H1 (cell line): ENCODE measurements around the gene AP1S1. TPM values are rescaled to one million over a fixed set of nuclear protein-coding genes. Genes with fewer than 3 reads are reported as not detected.

ENCODE experiments used
- CTCF ChIA-PET: fragments of 300-600 bp; sonication (Branson Sonifier 250); formaldehyde crosslinking; loops from one replicate; lab custom pipeline; 2021; ENCODE audit not compliant: partially characterized antibody; lab: Charles Lee
- POLR2A ChIA-PET: fragments of 300-600 bp; sonication (Branson Sonifier 250); formaldehyde crosslinking; loops from one replicate; lab custom pipeline; 2021; ENCODE audit warnings: inconsistent platforms; ENCODE audit not compliant: partially characterized antibody; lab: Charles Lee
- DNase-seq, 2 experiments: peaks; one replicate each; pipeline versions ENCODE4 v3.0.0 to v3.0.0-alpha.2; 2010 to 2022; ENCODE audit warnings: low spot score in 2 of 2, low read depth in 1 of 2, mixed read lengths in 1 of 2
- FAIRE-seq: peaks from 2 replicates; lab custom pipeline; 2011; peaks lifted over from hg19 to GRCh38; lab: Jason Lieb, UNC
- H2AFZ ChIP-seq: 2 replicates; pipeline ENCODE4 v1.8.1; 2012; ENCODE audit warnings: low read length, inconsistent platforms
- H2AK5ac ChIP-seq: 2 replicates; pipeline ENCODE4 v1.6.1; 2013; ENCODE audit warnings: low read depth, low read length
- H2BK120ac ChIP-seq: replicated peaks from 2 replicates; pipeline ENCODE3; 2013; ENCODE audit warnings: low read depth, low read length, inconsistent platforms
- H2BK12ac ChIP-seq: 2 replicates; pipeline ENCODE4 v1.6.1; 2013; ENCODE audit warnings: low read depth, low read length
- H2BK15ac ChIP-seq: 2 replicates; pipeline ENCODE4 v1.6.1; 2013; ENCODE audit warnings: low read length
- H2BK20ac ChIP-seq: 2 replicates; pipeline ENCODE4 v1.6.1; 2013; ENCODE audit warnings: low read length
- H2BK5ac ChIP-seq: 2 replicates; pipeline ENCODE4 v1.6.1; 2013; ENCODE audit warnings: low read depth, low read length
- H3K14ac ChIP-seq: 2 replicates; pipeline ENCODE4 v1.6.1; 2013; ENCODE audit warnings: inconsistent platforms; ENCODE audit not compliant: insufficient read length
- H3K18ac ChIP-seq: 2 replicates; pipeline ENCODE4 v1.6.1; 2013; ENCODE audit warnings: low read length; ENCODE audit errors: extremely low read depth
- H3K23ac ChIP-seq: 2 replicates; pipeline ENCODE4 v1.6.1; 2013; ENCODE audit warnings: inconsistent platforms; ENCODE audit not compliant: insufficient read length
- H3K23me2 ChIP-seq: 2 replicates; pipeline ENCODE4 v1.6.1; 2013; ENCODE audit warnings: low read depth, low read length
- H3K27ac ChIP-seq: 2 replicates; pipeline ENCODE4 v1.6.1; 2011; ENCODE audit warnings: low read depth, low read length, inconsistent platforms
- H3K27me3 ChIP-seq, 4 experiments: replicated peaks in 1 of 4; 1 replicate in 1 of 4; 2 replicates in 3 of 4; pipeline versions ENCODE4 v1.6.1 to v1.8.1; 2011 to 2013; ENCODE audit warnings: low read length in 3 of 4, mild to moderate bottlenecking in 3 of 4, inconsistent platforms in 2 of 4, mixed read lengths in 2 of 4, moderate library complexity in 1 of 4; ENCODE audit not compliant: control insufficient read depth in 3 of 4, insufficient read depth in 3 of 4; ENCODE audit errors: extremely low read depth in 1 of 4
- H3K36me3 ChIP-seq, 4 experiments: 2 replicates each; pipeline versions ENCODE4 v1.6.1 to v1.8.1; 2011 to 2013; ENCODE audit warnings: mild to moderate bottlenecking in 4 of 4, low read length in 3 of 4, moderate library complexity in 2 of 4, control low read depth in 1 of 4, inconsistent platforms in 1 of 4; ENCODE audit not compliant: insufficient read depth in 4 of 4, control insufficient read depth in 2 of 4
- H3K4ac ChIP-seq: replicated peaks from 2 replicates; pipeline ENCODE3; 2013; ENCODE audit warnings: low read length, low read depth, mixed read lengths, inconsistent platforms; ENCODE audit not compliant: insufficient read length
- H3K4me1 ChIP-seq, 4 experiments: replicated peaks in 1 of 4; 1 replicate in 1 of 4; 2 replicates in 3 of 4; pipeline versions ENCODE4 v1.6.1 to v1.8.1; 2011 to 2013; ENCODE audit warnings: low read length in 3 of 4, inconsistent platforms in 2 of 4, mixed read lengths in 1 of 4; ENCODE audit not compliant: insufficient read depth in 4 of 4, control insufficient read depth in 3 of 4
- H3K4me2 ChIP-seq, 2 experiments: 2 replicates each; pipeline versions ENCODE4 v1.6.1 to v1.8.1; 2011 to 2013; ENCODE audit warnings: low read depth in 2 of 2, low read length in 2 of 2, control low read depth in 1 of 2, inconsistent platforms in 1 of 2, mild to moderate bottlenecking in 1 of 2; ENCODE audit not compliant: insufficient read depth in 1 of 2
- H3K4me3 ChIP-seq, 4 experiments: fragments of 200-600, 300-600 bp in 1 of 4; sonication (generic), shearing (Covaris generic), sonication (Bioruptor Twin) in 1 of 4; 2 replicates each; pipeline versions ENCODE4 v1.5.1 to v1.8.1; 2011 to 2016; ENCODE audit warnings: low read length in 4 of 4, low read depth in 3 of 4, control low read depth in 2 of 4, inconsistent platforms in 2 of 4, mild to moderate bottlenecking in 2 of 4, mixed read lengths in 1 of 4, moderate library complexity in 1 of 4; ENCODE audit not compliant: insufficient read depth in 2 of 4; ENCODE audit errors: extremely low read depth in 1 of 4
- H3K56ac ChIP-seq: replicated peaks from 2 replicates; pipeline ENCODE3; 2013; ENCODE audit warnings: low read depth, mild to moderate bottlenecking, mixed read lengths, low read length, inconsistent platforms; ENCODE audit not compliant: insufficient read length
- H3K79me1 ChIP-seq: 2 replicates; pipeline ENCODE4 v1.6.1; 2013; ENCODE audit warnings: low read depth, low read length, control low read depth
- H3K79me2 ChIP-seq, 2 experiments: 2 replicates each; pipeline versions ENCODE4 v1.6.1 to v1.8.1; 2012 to 2013; ENCODE audit warnings: low read length in 2 of 2, mild to moderate bottlenecking in 2 of 2, inconsistent platforms in 1 of 2; ENCODE audit not compliant: insufficient read depth in 2 of 2, control insufficient read depth in 1 of 2
- H3K9ac ChIP-seq, 4 experiments: replicated peaks in 1 of 4; 1 replicate in 1 of 4; 2 replicates in 3 of 4; pipeline versions ENCODE4 v1.6.1 to v1.8.1; 2011 to 2013; ENCODE audit warnings: low read depth in 3 of 4, low read length in 3 of 4, control low read depth in 2 of 4, mild to moderate bottlenecking in 2 of 4, moderate library complexity in 2 of 4, inconsistent platforms in 1 of 4; ENCODE audit errors: extremely low read depth in 1 of 4
- H3K9me3 ChIP-seq, 2 experiments: 2 replicates each; pipeline versions ENCODE4 v1.6.1 to v1.8.1; 2012 to 2013; ENCODE audit warnings: mild to moderate bottlenecking in 2 of 2, moderate library complexity in 2 of 2, control low read depth in 1 of 2, inconsistent platforms in 1 of 2, low read depth in 1 of 2, low read length in 1 of 2, mixed read lengths in 1 of 2; ENCODE audit not compliant: insufficient read depth in 2 of 2
- H4K20me1 ChIP-seq, 2 experiments: replicated peaks in 1 of 2; 2 replicates each; pipeline versions ENCODE3 to v1.8.1; 2011 to 2013; ENCODE audit warnings: inconsistent platforms in 2 of 2, low read length in 2 of 2, mild to moderate bottlenecking in 1 of 2; ENCODE audit not compliant: insufficient read depth in 2 of 2, control insufficient read depth in 1 of 2
- H4K5ac ChIP-seq: 2 replicates; pipeline ENCODE4 v1.6.1; 2013; ENCODE audit warnings: low read length, low read depth, mixed read lengths, inconsistent platforms; ENCODE audit not compliant: insufficient read length
- H4K8ac ChIP-seq: 2 replicates; pipeline ENCODE4 v1.8.0; 2013; ENCODE audit warnings: mild to moderate bottlenecking, moderate library complexity, low read length, inconsistent platforms; ENCODE audit not compliant: insufficient read depth; ENCODE audit errors: extremely low read depth
- H4K91ac ChIP-seq: replicated peaks from 2 replicates; pipeline ENCODE3; 2013; ENCODE audit warnings: low read length, mixed read lengths, inconsistent platforms; ENCODE audit not compliant: insufficient read length
- BACH1 ChIP-seq: IDR thresholded peaks from 2 replicates; pipeline ENCODE4 v1.6.1; 2012; ENCODE audit warnings: low read length, improper control_type of control experiment
- HDAC6 ChIP-seq: IDR thresholded peaks from one replicate; pipeline ENCODE4 v1.7.1; 2012; ENCODE audit warnings: low read depth, mild to moderate bottlenecking, inconsistent platforms, low read length, moderate library complexity
- KDM1A ChIP-seq: fragments of 200-600, 300-600 bp; sonication (generic); IDR thresholded peaks from 2 replicates; pipeline ENCODE4 v1.7.1; 2016; ENCODE audit warnings: mild to moderate bottlenecking, low read length, borderline replicate concordance
- KDM5A ChIP-seq: fragments of 200-600 bp; IDR thresholded peaks from 2 replicates; pipeline ENCODE4 v1.7.1; 2012; ENCODE audit warnings: mild to moderate bottlenecking, low read length, inconsistent platforms, mixed read lengths
- MAFK ChIP-seq: IDR thresholded peaks from 2 replicates; pipeline ENCODE4 v1.6.1; 2012; ENCODE audit warnings: low read depth, mild to moderate bottlenecking, improper control_type of control experiment, low read length
- RBBP5 ChIP-seq: IDR thresholded peaks from 2 replicates; pipeline ENCODE4 v1.7.1; 2012; ENCODE audit warnings: low read depth, mild to moderate bottlenecking, inconsistent platforms, low read length, moderate library complexity, borderline replicate concordance
- TAF1 ChIP-seq: IDR thresholded peaks from 2 replicates; pipeline ENCODE4 v1.6.1; 2011; ENCODE audit warnings: mild to moderate bottlenecking, low read depth, low read length
- TEAD4 ChIP-seq: IDR thresholded peaks from 2 replicates; pipeline ENCODE4 v1.6.1; 2012; ENCODE audit warnings: low read depth, low read length, inconsistent platforms, mixed read lengths
- YY1 ChIP-seq: IDR thresholded peaks from 2 replicates; pipeline ENCODE4 v1.6.1; 2011; ENCODE audit warnings: low read depth, mild to moderate bottlenecking, low read length
- WGBS, 2 experiments: shearing (Covaris generic) in 1 of 2; methylation state at CpG; one replicate each; pipeline versions ENCODE4 v1.1.6 to v1.1.7; 2013 to 2015; ENCODE audit warnings: low lambda C conversion rate in 2 of 2, mixed read lengths in 2 of 2, inconsistent platforms in 1 of 2, low coverage in 1 of 2, missing lambda C conversion rate in 1 of 2; ENCODE audit not compliant: insufficient replicate concordance in 2 of 2, insufficient coverage in 1 of 2, insufficient read length in 1 of 2; ENCODE audit errors: extremely low coverage in 1 of 2, missing lambda C conversion rate in 1 of 2; 5-methylcytosine and 5-hydroxymethylcytosine counted together
- polyA plus RNA-seq, 7 experiments: library from polyadenylated mRNA; depleted of rRNA in 3 of 7; stranded (reverse) in 5 of 7; unstranded in 2 of 7; fragments of >200 nt in 5 of 7; fragments of 200-250 nt in 2 of 7; gene quantifications; 1 replicate in 5 of 7; 2 replicates in 1 of 7; 4 replicates in 1 of 7; pipeline versions ENCODE4 v1.2.1 to v1.2.3, GENCODE V29; 2011 to 2013; ENCODE audit warnings: missing spikeins in 2 of 7, mixed read lengths in 2 of 7
- total RNA-seq: library from RNA; stranded (reverse); fragmentation: NEBNext Ultra II Directional; extraction: Animal tissue kit (Norgen Biotek cat#: 25700); gene quantifications from 2 replicates; pipeline ENCODE4 v1.2.1, GENCODE V29; 2021
- TF ChIP-seq, protein P1 (sequence below): IDR thresholded peaks from 2 replicates; pipeline ENCODE4 v1.6.1; 2011; ENCODE audit warnings: low read length, improper control_type of control experiment

Gene AP1S1
- total and polyA plus RNA-seq, 2 of the 8 experiments (the other 6 are each of a cell fraction or from before 2014, with no cell fraction given) = 56.1 to 59.3 TPM

DNA sequence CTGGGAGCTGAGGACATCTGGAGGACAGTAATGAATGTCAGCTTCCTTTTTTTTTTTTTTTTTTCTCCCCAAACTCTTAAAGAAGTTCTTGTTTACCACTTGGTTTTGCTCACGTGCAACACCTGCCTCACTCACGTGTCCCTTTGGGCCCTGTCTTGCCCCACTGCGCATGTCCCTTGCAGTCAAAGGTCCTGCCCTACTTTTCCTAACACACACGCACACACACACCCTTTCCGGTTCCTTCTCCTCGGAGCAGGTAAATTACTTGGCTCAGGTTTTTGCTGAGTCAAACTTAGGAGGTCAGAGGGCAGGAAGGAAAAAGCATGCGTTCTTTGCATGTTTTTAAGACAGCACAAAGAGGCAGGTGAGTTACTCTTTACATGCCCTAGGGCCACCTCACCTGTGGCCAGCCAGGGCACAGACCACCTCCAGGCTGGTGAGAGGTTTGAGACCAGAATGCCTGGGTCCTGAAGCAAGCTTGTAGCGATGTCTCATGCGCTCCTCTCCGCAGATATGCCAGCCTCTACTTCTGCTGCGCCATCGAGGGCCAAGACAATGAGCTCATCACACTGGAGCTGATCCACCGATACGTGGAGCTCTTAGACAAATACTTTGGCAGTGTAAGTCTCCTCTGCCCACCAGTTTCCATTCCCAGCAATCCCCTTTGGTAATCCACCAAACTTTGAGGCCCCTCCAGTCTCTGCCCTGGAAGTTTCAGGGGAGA lies 2.8 kb downstream of the AP1S1 start:
- no peak overlapping the region for H3K14ac ChIP-seq
- H3K27me3 ChIP-seq = peaks cover 0 to 10% (median 6%) of the 10 kb centered on the region in 4 experiments; a peak in 3 of 7 replicates
- no peak overlapping the region for H2AFZ ChIP-seq
- no peaks in the 10 kb centered on the region; a peak in 1 of 4 replicates for H3K9me3 ChIP-seq
- no peaks in the 10 kb centered on the region for H3K79me1 ChIP-seq
- peak overlapping the region; percentile 23; the same call in 1 of the 2 replicates for H2BK20ac ChIP-seq
- peak overlapping the region; percentile 4 for H4K91ac ChIP-seq
- no peak overlapping the region for H2BK15ac ChIP-seq
- H3K56ac ChIP-seq = no peak overlapping the region
- H2BK120ac ChIP-seq = no peak overlapping the region
- H3K27ac ChIP-seq = 0 out of 2 replicates have a peak overlapping the region, but pooled peaks have one; percentile 9
- peaks cover 16 to 43% (median 26%) of the 10 kb centered on the region in 4 experiments for H3K4me1 ChIP-seq
- TF ChIP-seq, protein P1, sequence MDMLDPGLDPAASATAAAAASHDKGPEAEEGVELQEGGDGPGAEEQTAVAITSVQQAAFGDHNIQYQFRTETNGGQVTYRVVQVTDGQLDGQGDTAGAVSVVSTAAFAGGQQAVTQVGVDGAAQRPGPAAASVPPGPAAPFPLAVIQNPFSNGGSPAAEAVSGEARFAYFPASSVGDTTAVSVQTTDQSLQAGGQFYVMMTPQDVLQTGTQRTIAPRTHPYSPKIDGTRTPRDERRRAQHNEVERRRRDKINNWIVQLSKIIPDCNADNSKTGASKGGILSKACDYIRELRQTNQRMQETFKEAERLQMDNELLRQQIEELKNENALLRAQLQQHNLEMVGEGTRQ = no peak
- peak; percentile 57; the same call in 1 of the 2 replicates for TF ChIP-seq MAFK
- TF ChIP-seq TAF1 = no peak
- no peak for TF ChIP-seq TEAD4
- TF ChIP-seq KDM5A = no peak
- peak; percentile 72 for TF ChIP-seq BACH1
- TF ChIP-seq KDM1A = no peak
- TF ChIP-seq YY1 = no peak
- no peak for TF ChIP-seq HDAC6
- TF ChIP-seq RBBP5 = no peak
- TF ChIP-seq, all 59 proteins: peak for 2
- no peak for FAIRE-seq
- Histone ChIP-seq H4K5ac (peak overlapping the region; percentile 41), H3K79me2 (0 out of 4 replicates have a peak, but pooled peaks cover 0 to 4% of the 10 kb centered on the region in 2 experiments), H3K23ac (no peak overlapping the region), H4K8ac (no peak overlapping the region), H4K20me1 (no peaks in the 10 kb centered on the region), H3K4me3 (no peak overlapping the region), H2BK5ac (peak overlapping the region; percentile 47; the same call in 1 of the 2 replicates), H2AK5ac (peak overlapping the region; percentile 16; the same call in 1 of the 2 replicates), H2BK12ac (peak overlapping the region; percentile 88), H3K9ac (no peak overlapping the region; a peak in 1 of 7 replicates), H3K36me3 (peaks cover 0 to 3% (median 1%) of the 10 kb centered on the region in 4 experiments; a peak in 3 of 8 replicates), H3K18ac (peak overlapping the region; percentile 36; the same call in 1 of the 2 replicates), H3K4me2 (peak overlapping the region in 1 of 2 experiments; percentile 78; a peak in 2 of 4 replicates), H3K23me2 (no peaks in the 10 kb centered on the region; the same call in 1 of the 2 replicates), H3K4ac (no peak overlapping the region)
- 85% methylated on average over 14 of the region's 14 CpGs; no CpG with 5 or more reads in 1 of the 2 experiments for WGBS, 2 experiments
- ChIA-PET CTCF (interaction anchor here (0.6 to 7.6 kb wide), 23 partner anchors 8 to 317 kb away, joined by 3 to 115 read pairs (median 4); partner anchors contain the start of gene VGF), POLR2A (interaction anchor here (0.6 to 4.7 kb wide), 10 partner anchors 8 to 770 kb away, joined by 3 to 20 read pairs (median 5); partner anchors contain the start of genes MOGAT3, TRIM56 and VGF)
- no peak for DNase-seq
